Sigmoid colon (tissue), 7 donors: ENCODE results near the gene FBXW12. TPM values are rescaled to one million over a fixed set of nuclear protein-coding genes. Genes with fewer than 3 reads are reported as not detected.

Experiments
- DNase-seq: peaks from one replicate; pipeline ENCODE4 v3.0.0-alpha.2; 2019
- H3K27ac ChIP-seq, 4 donors: fragments of 200-600 bp; sonication (generic); one replicate each; pipeline ENCODE4 v1.5.1; 2016 to 2019; ENCODE audit warnings: mild to moderate bottlenecking in 1 of 4
- H3K27me3 ChIP-seq, 3 donors: fragments of 200-600 bp; sonication (generic); one replicate each; pipeline ENCODE4 v1.5.1; 2019; ENCODE audit warnings: mild to moderate bottlenecking in 1 of 3
- H3K36me3 ChIP-seq, 4 donors: fragments of 200-600 bp; sonication (generic); one replicate each; pipeline ENCODE4 v1.5.1; 2016 to 2019
- H3K4me1 ChIP-seq, 4 donors: fragments of 200-600 bp; sonication (generic); one replicate each; pipeline ENCODE4 v1.5.1; 2017 to 2019
- H3K4me3 ChIP-seq, 4 donors: fragments of 200-600 bp; sonication (generic); one replicate each; pipeline ENCODE4 v1.5.1; 2017 to 2019; ENCODE audit warnings: mild to moderate bottlenecking in 2 of 4, moderate library complexity in 1 of 4
- H3K9me3 ChIP-seq, 4 donors: fragments of 200-600 bp in 3 of 4; sonication (generic) in 3 of 4; one replicate each; pipeline versions ENCODE4 v1.5.1 to v1.6.1; 2013 to 2019
- CTCF ChIP-seq, 4 experiments: fragments of 450-650 bp in 3 of 4; fragments of 200-600 bp in 1 of 4; IDR thresholded peaks; one replicate each; pipeline ENCODE4 v1.5.1; 2016 to 2019; ENCODE audit warnings: antibody characterized with exemption in 4 of 4, mild to moderate bottlenecking in 3 of 4, moderate library complexity in 2 of 4
- EP300 ChIP-seq, 4 donors: sonication (generic); formaldehyde crosslinking; IDR thresholded peaks; one replicate each; pipeline ENCODE4 v1.6.1; 2017; ENCODE audit warnings: antibody characterized with exemption in 4 of 4
- POLR2A ChIP-seq, 2 donors: fragments of 450-650 bp; IDR thresholded peaks; one replicate each; pipeline ENCODE4 v1.6.1; 2016; ENCODE audit warnings: antibody characterized with exemption in 2 of 2, mild to moderate bottlenecking in 2 of 2, moderate library complexity in 2 of 2
- POLR2AphosphoS5 ChIP-seq, 4 donors: sonication (generic); formaldehyde crosslinking; IDR thresholded peaks; one replicate each; pipeline ENCODE4 v1.6.1; 2017; ENCODE audit warnings: antibody characterized with exemption in 4 of 4
- WGBS, 2 donors: extraction: QIAGEN DNeasy Blood & Tissue Kit; methylation state at CpG; one replicate each; pipeline ENCODE4 v1.1.7; 2013; 5-methylcytosine and 5-hydroxymethylcytosine counted together
- intact Hi-C: fragments of 100-400 bp; cut with DNase I; formaldehyde crosslinking; loops from one replicate; pipeline ENCODE4 v1.15.1; 2023
- polyA plus RNA-seq, 3 donors: library from polyadenylated mRNA; stranded (reverse); fragments of 200-250 nt; gene quantifications; one replicate each; pipeline ENCODE4 v1.2.3, GENCODE V29; 2013
- total RNA-seq, 4 donors: library from RNA; depleted of rRNA; stranded (reverse); fragments of >200 nt; gene quantifications; one replicate each; pipeline ENCODE4 v1.1.0, GENCODE V29; 2016
- donor health status: healthy with polysubstance abuse.
- donor health status: Bipolar disorder and iron deficiency.
- donor health status: healthy.

The FBXW12 gene
- total and polyA plus RNA-seq, 7 donors, result not detected

- peaks cover 2 to 68% (median 66%) of the 10 kb centered on the region in 4 donors for H3K4me1 ChIP-seq
- DNase-seq, result no peak
- WGBS, 2 donors, result 89 to 91% methylated on average over 25 of the region's 25 CpGs
- peak overlapping the region in 3 of 4 donors; percentile 92 to 96 (median 92) for H3K27ac ChIP-seq
- TF ChIP-seq POLR2AphosphoS5 (IDR thresholded peaks at IDR 0.05) (no peak), POLR2A (IDR thresholded peaks at IDR 0.05) (no peak), EP300 (IDR thresholded peaks at IDR 0.05) (no peak), CTCF (IDR thresholded peaks at IDR 0.05) (no peak)
- H3K9me3 ChIP-seq, result no peaks in the 10 kb centered on the region
- no peak overlapping the region for H3K4me3 ChIP-seq
- no peaks in the 10 kb centered on the region for H3K27me3 ChIP-seq
- intact Hi-C loops, result no loop called here
- H3K36me3 ChIP-seq, result peaks cover 7 to 41% (median 23%) of the 10 kb centered on the region in 4 donors
These were observed 51.3 kb downstream of the FBXW12 start for GRCh38 chr3:48423241-48423882.

- WGBS, 2 donors, result 90% methylated on average over 27 of the region's 27 CpGs
- DNase-seq, result no peak
- TF ChIP-seq POLR2AphosphoS5 (IDR thresholded peaks at IDR 0.05) (no peak), EP300 (IDR thresholded peaks at IDR 0.05) (no peak), CTCF (IDR thresholded peaks at IDR 0.05) (no peak), POLR2A (IDR thresholded peaks at IDR 0.05) (no peak)
- intact Hi-C loops, result loop anchor here (2.0 kb wide), 1 partner anchor 15 kb away; no protein-coding TSS in a partner anchor
- Histone ChIP-seq H3K9me3 (no peaks in the 10 kb centered on the region), H3K27ac (peak overlapping the region; percentile 92 to 96 (median 93)), H3K27me3 (no peaks in the 10 kb centered on the region), H3K4me3 (no peak overlapping the region), H3K4me1 (peaks cover 2 to 72% (median 68%) of the 10 kb centered on the region in 4 donors), H3K36me3 (peaks cover 3 to 34% (median 17%) of the 10 kb centered on the region in 4 donors)
These were observed 52.1 kb downstream of the FBXW12 start for GRCh38 chr3:48423883-48424695.

- TF ChIP-seq POLR2A (IDR thresholded peaks at IDR 0.05) (no peak), POLR2AphosphoS5 (IDR thresholded peaks at IDR 0.05) (peak in 2 of 4 donors; percentile 19 to 41)
- H3K27ac ChIP-seq, result peak overlapping the region; percentile 92 to 96 (median 93)
- intact Hi-C loops, result loop anchor here (2.0 kb wide), 1 partner anchor 17 kb away; no protein-coding TSS in a partner anchor
- peaks cover 2 to 81% (median 74%) of the 10 kb centered on the region in 4 donors for H3K4me1 ChIP-seq
- H3K27me3 ChIP-seq, result no peaks in the 10 kb centered on the region
- DNase-seq, result peak; percentile 77
- WGBS, 2 donors, result 76 to 77% methylated on average over 13 of the region's 13 CpGs
- no peaks in the 10 kb centered on the region for H3K9me3 ChIP-seq
- H3K4me3 ChIP-seq, result peak overlapping the region in 1 of 4 donors; percentile 18
- peaks cover 0 to 21% (median 5%) of the 10 kb centered on the region in 4 donors for H3K36me3 ChIP-seq
These were observed 53.3 kb downstream of the FBXW12 start for GRCh38 chr3:48425281-48425812.

DNA sequence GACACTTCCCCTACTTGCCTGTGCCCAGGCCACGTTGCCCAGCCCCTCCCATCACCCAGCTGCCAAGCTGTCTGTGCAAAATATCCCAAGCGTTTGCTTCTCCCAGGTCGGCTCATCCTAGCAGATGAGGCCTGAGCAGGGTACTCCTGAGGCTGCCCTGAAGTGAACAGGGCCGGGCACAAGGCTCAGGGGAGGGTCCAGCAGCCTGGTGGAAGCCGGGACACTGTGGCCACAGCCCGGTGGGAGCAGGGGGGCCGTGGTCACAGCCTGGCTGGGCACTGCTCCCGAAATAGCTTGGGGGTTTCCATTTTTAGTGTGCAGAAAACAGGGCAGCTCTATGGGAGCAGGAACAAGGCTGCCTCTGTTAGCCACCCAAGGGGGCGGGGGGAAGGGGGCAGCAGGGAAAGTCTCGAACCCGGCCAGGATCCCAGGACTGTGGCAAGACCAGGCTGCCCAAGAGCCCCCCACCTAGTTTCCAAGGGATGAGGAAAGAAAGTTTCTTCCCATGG, 54.4 kb downstream of the FBXW12 start:
- WGBS, 2 donors, result 36 to 63% methylated on average over 11 of the region's 11 CpGs
- DNase-seq, result peak; percentile 79
- H3K4me3 ChIP-seq, result peak overlapping the region in 3 of 4 donors; percentile 66 to 93 (median 87)
- TF ChIP-seq CTCF (IDR thresholded peaks at IDR 0.05) (no peak), EP300 (IDR thresholded peaks at IDR 0.05) (no peak), POLR2A (IDR thresholded peaks at IDR 0.05) (no peak), POLR2AphosphoS5 (IDR thresholded peaks at IDR 0.05) (peak in 3 of 4 donors; percentile 53 to 78 (median 57))
- intact Hi-C loops, result no loop called here
- no peaks in the 10 kb centered on the region for H3K27me3 ChIP-seq
- H3K36me3 ChIP-seq, result peaks cover 0 to 12% (median 2%) of the 10 kb centered on the region in 4 donors
- peak overlapping the region; percentile 92 to 96 (median 93) for H3K27ac ChIP-seq
- H3K4me1 ChIP-seq, result peaks cover 2 to 84% (median 80%) of the 10 kb centered on the region in 4 donors
- H3K9me3 ChIP-seq, result no peaks in the 10 kb centered on the region
